ENCODE results near the gene SLC2A8.

The SLC2A8 gene

DNA sequence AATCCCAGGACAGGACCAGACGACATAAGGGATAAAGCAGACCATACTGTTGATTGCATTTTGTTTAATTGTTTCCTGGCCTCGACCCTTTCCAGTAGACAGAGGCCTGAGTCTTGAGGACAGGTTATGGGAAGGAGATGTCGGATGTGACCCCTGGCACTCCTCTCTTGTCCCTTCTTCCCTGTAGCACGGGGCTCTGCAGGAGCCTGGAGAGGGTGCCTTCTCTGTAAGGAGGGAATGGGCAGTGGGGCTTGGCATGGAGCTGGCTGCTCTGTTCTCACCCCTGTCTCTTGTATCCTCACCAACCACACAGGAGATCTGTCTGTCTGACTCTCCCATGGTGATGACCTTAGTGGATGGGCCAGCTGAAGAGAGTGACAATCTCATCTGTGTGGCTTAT, 40.1 kb upstream of the SLC2A8 start:
- no peak overlapping the region for H3K4me3 ChIP-seq (replicated peaks; ENCODE audit: low read depth, low read length)
- TF ChIP-seq CTCF (IDR thresholded peaks at IDR 0.05; ENCODE audit: low read length, missing control alignments), result no peak
- no peak for DNase-seq (ENCODE audit: low read depth)

GRCh38 chr9:127358023-127358535, 38.9 kb upstream of the SLC2A8 start:
- no peak overlapping the region for H3K4me3 ChIP-seq (replicated peaks; ENCODE audit: low read depth, low read length)
- DNase-seq (ENCODE audit: low read depth), result no peak
- TF ChIP-seq CTCF (IDR thresholded peaks at IDR 0.05; ENCODE audit: low read length, missing control alignments), result no peak

- no peak overlapping the region for H3K4me3 ChIP-seq (replicated peaks; ENCODE audit: low read depth, low read length)
- TF ChIP-seq CTCF (IDR thresholded peaks at IDR 0.05; ENCODE audit: low read length, missing control alignments), result no peak
- DNase-seq (ENCODE audit: low read depth), result no peak
Observed at GRCh38 chr9:127358770-127359169, 38.2 kb upstream of the SLC2A8 start.

DNA sequence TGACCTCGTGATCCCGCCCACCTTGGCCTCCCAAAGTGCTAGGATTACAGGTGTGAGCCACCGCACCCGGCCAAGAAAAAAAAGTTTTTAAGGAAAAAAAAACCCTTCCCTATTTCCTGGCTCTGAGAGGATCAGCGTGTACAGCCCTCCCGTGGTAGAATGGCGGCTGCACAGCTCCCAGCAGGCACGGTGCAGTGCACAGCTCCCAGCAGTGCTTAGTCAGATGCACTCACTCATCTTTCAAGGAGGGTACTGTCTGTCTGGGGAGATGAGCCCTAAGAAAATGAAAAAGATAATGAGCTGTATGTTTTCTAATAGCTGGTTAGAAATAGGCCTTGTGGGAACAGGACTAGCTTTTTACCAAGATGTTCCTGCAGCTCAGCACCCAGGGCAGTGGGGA, 36.7 kb upstream of the SLC2A8 start:
- TF ChIP-seq CTCF (IDR thresholded peaks at IDR 0.05; ENCODE audit: low read length, missing control alignments), result no peak
- DNase-seq (ENCODE audit: low read depth), result no peak
- H3K4me3 ChIP-seq (replicated peaks; ENCODE audit: low read depth, low read length), result no peak overlapping the region

DNA sequence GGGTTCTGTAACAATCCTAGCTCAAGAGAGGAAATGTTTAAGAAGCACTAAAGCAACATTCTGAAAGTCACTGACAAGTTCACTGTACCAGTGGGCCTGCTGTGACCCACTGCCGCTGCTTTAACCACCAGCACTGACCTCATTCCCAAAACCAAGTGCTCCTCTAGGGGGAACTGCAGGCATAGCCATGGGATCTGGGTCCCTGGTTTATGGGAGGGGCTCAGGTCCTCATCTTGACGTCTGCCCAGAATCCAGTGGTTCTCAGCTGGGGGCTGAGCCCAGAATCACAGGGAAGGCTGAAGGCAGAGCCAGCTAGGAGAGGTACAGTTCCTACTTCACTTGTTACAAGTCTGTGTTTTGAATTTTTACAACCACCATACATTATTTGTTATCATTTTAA, 36.1 kb upstream of the SLC2A8 start:
- TF ChIP-seq CTCF (IDR thresholded peaks at IDR 0.05; ENCODE audit: low read length, missing control alignments), result peak; percentile 40
- peak; percentile 47 for DNase-seq (ENCODE audit: low read depth)

DNA sequence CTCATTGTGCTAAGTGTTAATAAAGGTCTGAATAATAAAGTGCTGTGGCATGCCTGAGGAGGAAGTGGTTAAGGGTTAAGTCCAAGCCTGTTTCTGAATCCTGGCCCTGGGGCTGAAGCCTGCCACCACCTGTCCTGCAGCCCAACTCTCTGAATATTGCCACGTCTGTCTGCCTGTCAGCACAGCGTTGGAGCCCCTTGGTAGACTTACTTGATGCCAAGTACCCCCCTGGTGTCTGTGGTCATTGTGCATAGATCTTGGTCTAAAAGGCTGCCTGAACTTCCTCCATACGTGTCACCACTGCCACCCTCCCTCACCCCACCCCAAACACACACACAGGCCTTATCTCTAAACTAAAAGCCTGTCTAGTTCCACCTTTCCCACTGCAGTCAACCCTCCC, 35.4 kb upstream of the SLC2A8 start:
- no peak overlapping the region for H3K4me3 ChIP-seq (replicated peaks; ENCODE audit: low read depth, low read length)
- no peak for TF ChIP-seq CTCF (IDR thresholded peaks at IDR 0.05; ENCODE audit: low read length, missing control alignments)
- DNase-seq (ENCODE audit: low read depth), result no peak

More for the DNA sequence above, 36.1 kb upstream of the SLC2A8 start:
- no peak overlapping the region for H3K4me3 ChIP-seq (replicated peaks; ENCODE audit: low read depth, low read length)

GRCh38 chr9:127362829-127363228, 34.1 kb upstream of the SLC2A8 start:
- no peak overlapping the region for H3K4me3 ChIP-seq (replicated peaks; ENCODE audit: low read depth, low read length)
- no peak for DNase-seq (ENCODE audit: low read depth)
- TF ChIP-seq CTCF (IDR thresholded peaks at IDR 0.05; ENCODE audit: low read length, missing control alignments), result no peak

All from fibroblast of pulmonary artery (primary cell).